Measurements from ENCODE around the gene RASGEF1B.

- TF ChIP-seq CTCF (IDR thresholded peaks at IDR 0.05) (no peak), POLR2A (IDR thresholded peaks at IDR 0.05) (no peak)
These were observed 37.5 kb upstream of the RASGEF1B start for GRCh38 chr4:81509191-81509590.
